Aorta (tissue), 5 donors: ENCODE data around the gene NUP210. TPM values are rescaled to one million over a fixed set of nuclear protein-coding genes. Genes with fewer than 3 reads are reported as not detected.

Source experiments
- ATAC-seq: fragments of 200-7000 bp; cut with Tn5 transposase; one replicate; pipeline ENCODE4 v1.9.1; 2022; ENCODE audit warnings: moderate library complexity; ENCODE audit not compliant: low FRiP score
- DNase-seq, 2 donors: peaks; one replicate each; pipeline ENCODE4 v3.0.0-alpha.2; 2020
- H3K27ac ChIP-seq, 2 donors: one replicate each; pipeline ENCODE4 v1.5.1; 2013; ENCODE audit warnings: low read length in 2 of 2, mild to moderate bottlenecking in 2 of 2, moderate library complexity in 2 of 2, control low read depth in 1 of 2, inconsistent platforms in 1 of 2, low read depth in 1 of 2
- H3K27me3 ChIP-seq, 2 donors: one replicate each; pipeline ENCODE4 v1.6.1; 2013; ENCODE audit warnings: control low read depth in 1 of 2, low read length in 1 of 2, mild to moderate bottlenecking in 1 of 2, moderate library complexity in 1 of 2; ENCODE audit not compliant: insufficient read depth in 2 of 2, control insufficient read depth in 1 of 2
- H3K36me3 ChIP-seq, 2 donors: one replicate each; pipeline ENCODE4 v1.6.1; 2013; ENCODE audit warnings: control low read depth in 1 of 2, low read length in 1 of 2, mild to moderate bottlenecking in 1 of 2; ENCODE audit not compliant: insufficient read depth in 2 of 2, control insufficient read depth in 1 of 2
- H3K4me1 ChIP-seq, 2 donors: one replicate each; pipeline ENCODE4 v1.6.1; 2013; ENCODE audit warnings: low read length in 2 of 2, control low read depth in 1 of 2, mild to moderate bottlenecking in 1 of 2, moderate library complexity in 1 of 2; ENCODE audit not compliant: insufficient read depth in 2 of 2, control insufficient read depth in 1 of 2
- H3K4me3 ChIP-seq, 2 donors: one replicate each; pipeline ENCODE4 v1.5.1; 2013; ENCODE audit warnings: low read length in 2 of 2, control low read depth in 1 of 2, mild to moderate bottlenecking in 1 of 2
- H3K9me3 ChIP-seq: one replicate; pipeline ENCODE4 v1.6.1; 2013; ENCODE audit warnings: mild to moderate bottlenecking, low read length; ENCODE audit not compliant: control insufficient read depth
- WGBS, 2 donors: extraction: QIAGEN DNeasy Blood & Tissue Kit; methylation state at CpG; one replicate each; pipeline ENCODE4 v1.1.7; 2013; 5-methylcytosine and 5-hydroxymethylcytosine counted together
- intact Hi-C, 2 donors: fragments of 100-400 bp; cut with DNase I; formaldehyde crosslinking; loops; one replicate each; pipeline versions ENCODE4 v1.14.2 to v1.15.0; 2022
- polyA plus RNA-seq, 2 donors: library from polyadenylated mRNA; stranded (reverse); fragments of 200-250 nt; gene quantifications; one replicate each; pipeline ENCODE4 v1.2.3, GENCODE V29; 2013
- total RNA-seq, 2 donors: library from RNA; stranded (reverse); fragmentation: NEBNext Ultra II Directional; extraction: Animal tissue kit (Norgen Biotek cat#: 25700); gene quantifications; one replicate each; pipeline ENCODE4 v1.2.1, GENCODE V29; 2021
- donor health status: healthy with polysubstance abuse.
- donor health status: Bipolar disorder and iron deficiency.
- donor health status: DM: no; HTN: no; CAD: no.
- donor health status: DM: no; HTN: no; CAD: no.
- donor health status: DM: yes; HTN: yes; CAD: no.

Gene NUP210
- total and polyA plus RNA-seq, 4 donors: 0.49 to 4.8 (median 1.7) TPM

- H3K9me3 ChIP-seq: no peaks in the 10 kb centered on the region
- no peak overlapping the region for H3K27ac ChIP-seq
- no peaks in the 10 kb centered on the region for H3K27me3 ChIP-seq
- H3K4me1 ChIP-seq: no peaks in the 10 kb centered on the region
- ATAC-seq (no peak), DNase-seq (peak in 1 of 2 donors; percentile 41)
- H3K4me3 ChIP-seq: no peak overlapping the region
- intact Hi-C loops: no loop called here
- WGBS, 2 donors: 38 to 41% methylated on average over 6 of the region's 6 CpGs
- H3K36me3 ChIP-seq: no peaks in the 10 kb centered on the region
Measured at GRCh38 chr3:13296662-13297061, 123.5 kb downstream of the NUP210 start.

DNA sequence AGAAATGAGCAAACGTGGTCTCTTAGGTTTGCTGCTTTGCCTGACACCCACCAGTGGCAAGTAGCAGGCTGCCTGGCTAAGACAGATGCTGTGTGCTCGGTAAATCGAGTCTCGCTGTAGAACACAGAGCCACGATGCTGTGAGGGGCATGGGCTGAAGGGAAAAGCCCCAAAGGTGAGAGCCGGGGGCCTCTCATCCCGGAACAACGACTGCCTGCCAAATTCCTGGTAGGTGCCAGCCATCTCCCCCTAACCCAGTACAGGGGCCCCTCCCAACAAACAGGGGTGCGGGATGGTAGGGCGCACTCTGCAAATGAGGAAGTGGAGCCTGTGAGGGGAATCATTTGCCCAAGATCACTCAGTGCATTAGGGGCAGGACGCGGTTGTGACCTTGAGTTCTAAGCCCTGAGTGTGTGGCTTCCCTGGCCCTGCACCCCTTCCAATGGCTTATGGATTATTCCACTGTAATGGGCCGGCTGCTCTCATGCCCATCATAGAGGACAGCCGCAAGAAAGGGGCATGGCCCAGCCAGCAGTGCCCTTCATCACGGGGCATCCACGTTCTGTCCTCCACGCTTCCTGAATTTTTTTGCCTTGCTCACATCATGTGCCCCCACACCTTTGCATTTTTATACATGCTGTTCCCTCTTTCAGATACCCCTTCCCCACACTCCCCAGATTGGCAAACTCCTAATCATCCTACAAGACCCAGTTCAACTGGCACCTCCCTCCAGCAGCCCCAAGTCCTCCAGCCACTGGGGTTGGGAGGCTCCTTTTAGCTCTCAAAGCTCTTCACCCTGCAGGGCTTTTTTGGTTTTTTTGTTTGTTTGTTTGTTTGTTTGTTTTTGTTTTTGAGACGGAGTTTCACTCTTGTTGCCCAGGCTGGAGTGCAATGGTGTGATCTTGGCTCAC lies 125.4 kb downstream of the NUP210 start:
- peak; percentile 14 for ATAC-seq

DNA sequence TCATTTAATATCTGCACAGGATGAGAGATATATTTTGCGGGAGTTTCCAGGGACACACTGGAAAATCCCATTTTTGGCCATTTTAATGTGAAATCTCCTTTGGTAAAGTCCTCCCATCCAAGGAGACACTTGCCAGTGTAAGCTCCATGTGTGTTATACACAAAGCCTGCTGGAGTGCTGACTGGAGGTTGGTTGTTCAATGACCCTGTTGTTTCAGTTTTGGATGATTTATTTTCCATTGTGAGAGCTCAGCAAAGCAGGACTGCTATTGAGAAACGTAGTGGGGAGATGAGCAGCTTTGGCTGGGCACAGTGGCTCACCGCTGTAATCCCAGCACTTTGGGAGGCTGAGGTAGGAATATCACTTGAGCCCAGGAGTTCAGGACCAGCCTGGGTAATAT lies 127.7 kb downstream of the NUP210 start:
- Histone ChIP-seq H3K36me3 (no peaks in the 10 kb centered on the region), H3K27me3 (no peaks in the 10 kb centered on the region), H3K9me3 (no peaks in the 10 kb centered on the region), H3K4me3 (no peak overlapping the region), H3K27ac (no peak overlapping the region), H3K4me1 (no peaks in the 10 kb centered on the region)
- 74 to 75% methylated on average over 3 of the region's 3 CpGs for WGBS, 2 donors
- ATAC-seq (no peak), DNase-seq (no peak)
- intact Hi-C loops: no loop called here

More for the DNA sequence above, 125.4 kb downstream of the NUP210 start:
- Histone ChIP-seq H3K4me3 (no peak overlapping the region), H3K27me3 (no peaks in the 10 kb centered on the region), H3K4me1 (no peaks in the 10 kb centered on the region), H3K27ac (no peak overlapping the region), H3K36me3 (no peaks in the 10 kb centered on the region), H3K9me3 (no peaks in the 10 kb centered on the region)
- intact Hi-C loops: no loop called here
- DNase-seq: peak in 1 of 2 donors; percentile 44
- WGBS, 2 donors: 80 to 85% methylated on average over 18 of the region's 18 CpGs

DNA sequence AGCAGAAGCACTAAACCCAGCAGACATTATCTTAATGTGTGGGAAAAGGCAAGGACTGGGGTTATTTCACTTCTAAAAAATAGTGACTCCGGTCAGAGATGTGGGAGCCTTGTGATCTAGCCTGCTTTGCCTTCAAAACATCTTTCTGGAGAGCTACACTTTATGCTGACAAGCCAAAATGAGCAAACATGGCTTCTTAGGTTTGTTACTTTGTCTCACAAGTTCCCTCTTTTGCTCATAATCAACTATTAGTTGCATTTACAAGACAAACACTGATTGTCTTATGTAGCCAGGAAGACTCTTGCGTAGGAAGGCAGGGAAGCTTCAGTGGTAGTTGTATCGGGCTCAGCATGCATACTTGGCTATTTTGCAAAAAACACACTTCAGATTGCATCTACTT lies 129.2 kb downstream of the NUP210 start:
- ATAC-seq: no peak
- Histone ChIP-seq H3K27me3 (no peaks in the 10 kb centered on the region), H3K27ac (no peak overlapping the region), H3K4me1 (no peaks in the 10 kb centered on the region), H3K9me3 (no peaks in the 10 kb centered on the region), H3K36me3 (no peaks in the 10 kb centered on the region), H3K4me3 (no peak overlapping the region)
- WGBS, 2 donors: 84 to 86% methylated on average over 3 of the region's 3 CpGs
- DNase-seq: no peak
- intact Hi-C loops: no loop called here

DNA sequence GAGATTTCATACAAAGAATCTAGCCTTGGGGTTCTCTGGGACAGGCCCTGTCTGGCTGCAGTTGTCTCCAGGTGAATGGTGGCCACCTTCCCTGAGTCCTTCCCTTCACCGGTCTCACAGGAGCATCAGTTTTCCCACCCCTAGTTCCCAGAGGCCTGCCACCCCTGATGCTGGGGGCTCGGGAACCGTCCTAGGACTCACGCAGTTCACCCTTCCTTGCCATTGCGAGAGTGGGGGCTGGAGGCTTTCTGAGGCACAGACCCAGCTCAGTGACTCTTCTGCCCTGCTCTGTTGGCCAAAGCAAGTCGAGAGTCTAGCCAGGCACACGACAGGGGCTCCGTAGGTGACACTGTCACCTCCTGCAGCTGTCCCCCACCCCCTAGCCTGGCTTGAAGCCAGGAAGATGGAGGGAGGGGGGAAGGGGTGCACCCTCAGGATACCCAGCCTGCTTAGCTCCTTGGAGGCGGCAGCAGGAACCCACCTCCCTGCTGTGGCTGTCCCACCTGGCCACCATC lies 130.3 kb downstream of the NUP210 start:
- no peaks in the 10 kb centered on the region for H3K27me3 ChIP-seq
- H3K27ac ChIP-seq: no peak overlapping the region
- no peak overlapping the region for H3K4me3 ChIP-seq
- H3K4me1 ChIP-seq: no peaks in the 10 kb centered on the region
- ATAC-seq (no peak), DNase-seq (peak in 1 of 2 donors; percentile 51)
- intact Hi-C loops: no loop called here
- H3K36me3 ChIP-seq: no peaks in the 10 kb centered on the region
- H3K9me3 ChIP-seq: no peaks in the 10 kb centered on the region
- WGBS, 2 donors: 83 to 89% methylated on average over 9 of the region's 9 CpGs

- no peaks in the 10 kb centered on the region for H3K27me3 ChIP-seq
- ATAC-seq (no peak), DNase-seq (peak in 1 of 2 donors; percentile 47)
- intact Hi-C loops: no loop called here
- H3K27ac ChIP-seq: no peak overlapping the region
- no peaks in the 10 kb centered on the region for H3K4me1 ChIP-seq
- peaks cover under 1% of the 10 kb centered on the region for H3K9me3 ChIP-seq
- 82 to 84% methylated on average over 10 of the region's 10 CpGs for WGBS, 2 donors
- no peak overlapping the region for H3K4me3 ChIP-seq
- no peaks in the 10 kb centered on the region for H3K36me3 ChIP-seq
Measured at GRCh38 chr3:13288732-13289718, 131.1 kb downstream of the NUP210 start.

- no peaks in the 10 kb centered on the region for H3K4me1 ChIP-seq
- H3K27me3 ChIP-seq: no peaks in the 10 kb centered on the region
- H3K9me3 ChIP-seq: peaks cover 1% of the 10 kb centered on the region
- intact Hi-C loops: no loop called here
- no peak for ATAC-seq
- H3K36me3 ChIP-seq: no peaks in the 10 kb centered on the region
- DNase-seq: no peak
- H3K4me3 ChIP-seq: no peak overlapping the region
- no peak overlapping the region for H3K27ac ChIP-seq
- 78 to 82% methylated on average over 4 of the region's 4 CpGs for WGBS, 2 donors
Measured at GRCh38 chr3:13287833-13288232, 132.3 kb downstream of the NUP210 start.

DNA sequence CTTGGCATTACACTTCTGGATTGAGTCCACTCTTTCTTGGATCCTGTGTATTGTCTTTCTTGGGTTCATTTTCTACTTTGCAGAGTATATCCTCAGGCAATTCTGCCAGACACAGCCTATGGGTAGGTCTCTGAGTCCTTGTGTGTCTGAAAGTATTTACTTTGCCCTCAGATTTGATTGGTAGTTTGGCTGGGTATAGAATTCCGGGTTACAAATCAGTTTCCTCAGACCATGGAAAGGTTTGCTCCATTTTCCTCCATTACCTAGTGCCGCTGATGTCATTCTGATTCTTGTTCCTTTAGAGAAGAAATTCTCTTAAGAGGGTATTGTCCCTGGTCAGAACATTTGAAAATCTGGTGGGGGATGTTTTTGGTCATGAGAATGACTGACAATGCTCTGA lies 133.2 kb downstream of the NUP210 start:
- Histone ChIP-seq H3K4me3 (no peak overlapping the region), H3K27ac (no peak overlapping the region), H3K27me3 (no peaks in the 10 kb centered on the region), H3K36me3 (no peaks in the 10 kb centered on the region), H3K4me1 (no peaks in the 10 kb centered on the region), H3K9me3 (peaks cover 1% of the 10 kb centered on the region)
- no peak for ATAC-seq
- no peak for DNase-seq
- 83 to 92% methylated on average over 2 of the region's 2 CpGs for WGBS, 2 donors
- intact Hi-C loops: no loop called here
